Hepatocyte (in vitro differentiated cells): ENCODE results near the gene TRIM46. TPM values are rescaled to one million over a fixed set of nuclear protein-coding genes. Genes with fewer than 3 reads are reported as not detected.
"Not testable (repeated sequence)": the region's sequence is repeated elsewhere in the genome, so short reads cannot be mapped to it uniquely, and the experiment has no call there.

Experiments used
- DNase-seq: peaks from one replicate; pipeline ENCODE4 v3.0.0-alpha.2; 2016; ENCODE audit warnings: low spot score
- H2AFZ ChIP-seq: fragments of 200-600 bp; sonication (generic); 2 replicates; pipeline ENCODE4 v1.6.0; 2016; ENCODE audit warnings: antibody characterized with exemption, mild to moderate bottlenecking
- H3K27ac ChIP-seq: fragments of 200-600 bp; sonication (generic); 2 replicates; pipeline ENCODE4 v1.5.1; 2016; ENCODE audit warnings: mild to moderate bottlenecking
- H3K27me3 ChIP-seq: fragments of 200-600 bp; sonication (generic); 2 replicates; pipeline ENCODE4 v1.6.1; 2016
- H3K36me3 ChIP-seq: fragments of 200-600 bp; sonication (generic); replicated peaks from 2 replicates; pipeline ENCODE4 v1.5.1; 2016; ENCODE audit warnings: low read depth; ENCODE audit not compliant: insufficient read depth
- H3K4me1 ChIP-seq: fragments of 200-600 bp; sonication (generic); 2 replicates; pipeline ENCODE4 v1.5.1; 2016; ENCODE audit warnings: mild to moderate bottlenecking, moderate library complexity; ENCODE audit not compliant: insufficient read depth
- H3K4me2 ChIP-seq: fragments of 200-600 bp; sonication (generic); 2 replicates; pipeline ENCODE4 v1.6.0; 2016
- H3K4me3 ChIP-seq: fragments of 200-600 bp; sonication (generic); 2 replicates; pipeline ENCODE4 v1.5.1; 2016; ENCODE audit warnings: mild to moderate bottlenecking
- H3K79me2 ChIP-seq: fragments of 200-600 bp; sonication (generic); 2 replicates; pipeline ENCODE4 v1.6.0; 2017; ENCODE audit warnings: mild to moderate bottlenecking
- H3K9me2 ChIP-seq: fragments of 200-600 bp; sonication (generic); replicated peaks from 2 replicates; pipeline ENCODE4 v1.6.0; 2017; ENCODE audit warnings: mild to moderate bottlenecking; ENCODE audit not compliant: insufficient read depth
- H3K9me3 ChIP-seq: fragments of 200-600 bp; sonication (generic); 2 replicates; pipeline ENCODE4 v1.5.1; 2016; ENCODE audit warnings: low read depth, mild to moderate bottlenecking
- H4K20me1 ChIP-seq: fragments of 200-600 bp; sonication (generic); 2 replicates; pipeline ENCODE4 v1.6.0; 2016; ENCODE audit warnings: mild to moderate bottlenecking; ENCODE audit not compliant: insufficient read depth, poor library complexity, severe bottlenecking
- CTCF ChIP-seq: fragments of 200-600 bp; sonication (generic); IDR thresholded peaks from 2 replicates; pipeline ENCODE4 v1.5.1; 2016; ENCODE audit warnings: antibody characterized with exemption, mild to moderate bottlenecking; ENCODE audit not compliant: poor library complexity
- EZH2 ChIP-seq: fragments of 200-600 bp; sonication (generic); IDR thresholded peaks from 2 replicates; pipeline ENCODE4 v1.6.1; 2016; ENCODE audit warnings: antibody characterized with exemption, mild to moderate bottlenecking, borderline replicate concordance
- EZH2phosphoT487 ChIP-seq: fragments of 200-600 bp; sonication (generic); IDR thresholded peaks from one replicate; pipeline ENCODE4 v1.6.1; 2018; ENCODE audit warnings: antibody characterized with exemption, mild to moderate bottlenecking, low read depth, moderate library complexity; ENCODE audit not compliant: unreplicated experiment, severe bottlenecking
- WGBS: methylation state at CpG from one replicate; pipeline ENCODE4 v1.1.6; 2016; ENCODE audit warnings: low lambda C conversion rate; ENCODE audit errors: missing lambda C conversion rate; 5-methylcytosine and 5-hydroxymethylcytosine counted together
- microRNA counts: library from miRNA; unstranded; fragments of <30 nt; microRNA quantifications from one replicate; lab custom pipeline; 2017
- polyA plus RNA-seq: library from polyadenylated mRNA; unstranded; fragments of >200 nt; fragmentation: Nextera tagmentation; extraction: Ambion mirVana; gene quantifications from 2 replicates; pipeline ENCODE4 v1.2.1, GENCODE V29; 2016
- small RNA-seq: library from RNA; depleted of rRNA; stranded (forward); fragments of <200 nt; gene quantifications from one replicate; pipeline ENCODE3, GENCODE V24; 2014
- total RNA-seq: library from RNA; depleted of rRNA; stranded (reverse); fragments of >200 nt; gene quantifications from 2 replicates; pipeline ENCODE4 v1.2.3, GENCODE V29; 2014

The TRIM46 gene
- total and polyA plus RNA-seq, 2 experiments from 2014 or later = 1.2 to 2.1 TPM

- Histone ChIP-seq H3K36me3 (no peaks in the 10 kb centered on the region), H3K9me3 (no peaks in the 10 kb centered on the region), H3K4me2 (peak overlapping the region; percentile 72), H2AFZ (peak overlapping the region; percentile 41), H3K4me1 (peaks cover 27% of the 10 kb centered on the region), H3K9me2 (no peaks in the 10 kb centered on the region), H3K27me3 (no peaks in the 10 kb centered on the region), H3K27ac (peak overlapping the region; percentile 89), H4K20me1 (no peaks in the 10 kb centered on the region), H3K4me3 (no peak overlapping the region), H3K79me2 (peaks cover 11% of the 10 kb centered on the region)
- WGBS = 60% methylated on average over 9 of the region's 9 CpGs
- DNase-seq = no peak
- no peak for TF ChIP-seq EZH2phosphoT487
- no peak for TF ChIP-seq CTCF
- TF ChIP-seq EZH2 = no peak
Measured at GRCh38 chr1:155228096-155228427, 54.4 kb downstream of the TRIM46 start.

- not testable (repeated sequence) for H3K27ac ChIP-seq, H3K36me3 ChIP-seq, H3K79me2 ChIP-seq, H3K4me1 ChIP-seq, H3K9me2 ChIP-seq, H3K4me2 ChIP-seq, H3K27me3 ChIP-seq, H2AFZ ChIP-seq, DNase-seq, H3K9me3 ChIP-seq, H4K20me1 ChIP-seq, H3K4me3 ChIP-seq
- WGBS = 70% methylated on average over 3 of the region's 3 CpGs
Measured at GRCh38 chr1:155231302-155231701, 57.7 kb downstream of the TRIM46 start.

GRCh38 chr1:155232001-155232978 lies 58.6 kb downstream of the TRIM46 start:
- H3K79me2 ChIP-seq, DNase-seq, H2AFZ ChIP-seq, H3K9me3 ChIP-seq, H3K4me3 ChIP-seq, H3K9me2 ChIP-seq, H3K4me2 ChIP-seq, H3K36me3 ChIP-seq, H3K4me1 ChIP-seq, H4K20me1 ChIP-seq, H3K27me3 ChIP-seq: not testable (repeated sequence)
- H3K27ac ChIP-seq = peak overlapping the region; percentile 16
- WGBS = 85% methylated on average over 11 of the region's 13 CpGs

- not testable (repeated sequence) for H3K27me3 ChIP-seq, H3K79me2 ChIP-seq, H3K4me2 ChIP-seq, DNase-seq, H3K9me2 ChIP-seq, H4K20me1 ChIP-seq, H3K4me1 ChIP-seq, H3K9me3 ChIP-seq, H2AFZ ChIP-seq, H3K36me3 ChIP-seq, H3K27ac ChIP-seq, H3K4me3 ChIP-seq
- 100% methylated on average over 1 of the region's 5 CpGs for WGBS
Measured at GRCh38 chr1:155233502-155233901, 59.9 kb downstream of the TRIM46 start.

MicroRNA genes within 50 kb of the gene (microRNA counts, 767-probe panel; counts per million panel counts)
- microRNA hsa-miR-92b-3p (lab: Ali Mortazavi, UCI) = not detected

Small RNA genes within 50 kb of the gene (small RNA-seq; reads per million reads assigned to genes)
- not detected for gene HMGN2P18

Other genes starting within 250 kb of the TRIM46 start
- 12.5 and 18.5 TPM in 2 replicates for gene PMVK, start 237.1 kb upstream of the TRIM46 start, total RNA-seq
- 53.5 and 59.2 TPM in 2 replicates for gene PMVK, start 237.1 kb upstream of the TRIM46 start, polyA plus RNA-seq
- gene PBXIP1, start 217.8 kb upstream of the TRIM46 start, total RNA-seq = 52.4 and 53.0 TPM in 2 replicates
- gene PBXIP1, start 217.8 kb upstream of the TRIM46 start, polyA plus RNA-seq = 61.0 and 65.5 TPM in 2 replicates
- 20.2 and 21.8 TPM in 2 replicates for gene PYGO2, start 212.1 kb upstream of the TRIM46 start, total RNA-seq
- 22.3 and 28.3 TPM in 2 replicates for gene PYGO2, start 212.1 kb upstream of the TRIM46 start, polyA plus RNA-seq
- 81.8 and 95.6 TPM in 2 replicates for gene SHC1, start 203.1 kb upstream of the TRIM46 start, total RNA-seq
- 107 and 120 TPM in 2 replicates for gene SHC1, start 203.1 kb upstream of the TRIM46 start, polyA plus RNA-seq
- 40.4 and 41.5 TPM in 2 replicates for gene CKS1B, start 199.2 kb upstream of the TRIM46 start, total RNA-seq
- 91.3 and 102 TPM in 2 replicates for gene CKS1B, start 199.2 kb upstream of the TRIM46 start, polyA plus RNA-seq
- gene FLAD1, start 190.5 kb upstream of the TRIM46 start, total RNA-seq = 25.6 and 27.7 TPM in 2 replicates
- 42.8 and 45.1 TPM in 2 replicates for gene FLAD1, start 190.5 kb upstream of the TRIM46 start, polyA plus RNA-seq
- gene LENEP, start 180.3 kb upstream of the TRIM46 start, total RNA-seq = 0.92 TPM in 1 of 2 replicates, not detected in the other
- not detected in 2 replicates for gene LENEP, start 180.3 kb upstream of the TRIM46 start, polyA plus RNA-seq
- gene ZBTB7B, start 171.0 kb upstream of the TRIM46 start, total RNA-seq = 27.3 and 29.2 TPM in 2 replicates
- 13.3 and 13.5 TPM in 2 replicates for gene ZBTB7B, start 171.0 kb upstream of the TRIM46 start, polyA plus RNA-seq
- 0.04 and 1.6 TPM in 2 replicates for gene DCST2, start 140.1 kb upstream of the TRIM46 start, total RNA-seq
- gene DCST2, start 140.1 kb upstream of the TRIM46 start, polyA plus RNA-seq = 0.40 and 0.47 TPM in 2 replicates
- gene DCST1, start 140.0 kb upstream of the TRIM46 start, total RNA-seq = 0.60 TPM in 1 of 2 replicates, not detected in the other
- gene DCST1, start 140.0 kb upstream of the TRIM46 start, polyA plus RNA-seq = 0.12 TPM in 1 of 2 replicates, not detected in the other
- 44.8 and 55.7 TPM in 2 replicates for gene ADAM15, start 122.5 kb upstream of the TRIM46 start, total RNA-seq
- 108 and 117 TPM in 2 replicates for gene ADAM15, start 122.5 kb upstream of the TRIM46 start, polyA plus RNA-seq
- 20.5 and 21.3 TPM in 2 replicates for gene EFNA4, start 110.1 kb upstream of the TRIM46 start, total RNA-seq
- 16.3 and 18.1 TPM in 2 replicates for gene EFNA4, start 110.1 kb upstream of the TRIM46 start, polyA plus RNA-seq
- gene EFNA3, start 95.0 kb upstream of the TRIM46 start, total RNA-seq = 4.0 and 5.5 TPM in 2 replicates
- 10.3 and 13.1 TPM in 2 replicates for gene EFNA3, start 95.0 kb upstream of the TRIM46 start, polyA plus RNA-seq
- 78.7 and 94.8 TPM in 2 replicates for gene EFNA1, start 46.0 kb upstream of the TRIM46 start, total RNA-seq
- 137 and 172 TPM in 2 replicates for gene EFNA1, start 46.0 kb upstream of the TRIM46 start, polyA plus RNA-seq
- gene SLC50A1, start 38.0 kb upstream of the TRIM46 start, total RNA-seq = 75.3 and 88.6 TPM in 2 replicates
- 111 and 115 TPM in 2 replicates for gene SLC50A1, start 38.0 kb upstream of the TRIM46 start, polyA plus RNA-seq
- gene DPM3, start 33.3 kb upstream of the TRIM46 start, total RNA-seq = 94.2 and 121 TPM in 2 replicates
- gene DPM3, start 33.3 kb upstream of the TRIM46 start, polyA plus RNA-seq = 84.1 and 96.3 TPM in 2 replicates
- gene KRTCAP2, start 545 bp upstream of the TRIM46 start, total RNA-seq = 191 and 209 TPM in 2 replicates
- gene KRTCAP2, start 545 bp upstream of the TRIM46 start, polyA plus RNA-seq = 440 and 454 TPM in 2 replicates
- 19.8 and 20.3 TPM in 2 replicates for gene THBS3, start 34.0 kb downstream of the TRIM46 start, total RNA-seq
- gene THBS3, start 34.0 kb downstream of the TRIM46 start, polyA plus RNA-seq = 39.9 and 41.6 TPM in 2 replicates
- gene MTX1, start 34.8 kb downstream of the TRIM46 start, total RNA-seq = 42.1 and 49.4 TPM in 2 replicates
- gene MTX1, start 34.8 kb downstream of the TRIM46 start, polyA plus RNA-seq = 78.2 and 82.0 TPM in 2 replicates
- 8.1 and 8.8 TPM in 2 replicates for gene ENTREP3, start 81.6 kb downstream of the TRIM46 start, total RNA-seq
- 26.0 and 27.1 TPM in 2 replicates for gene ENTREP3, start 81.6 kb downstream of the TRIM46 start, polyA plus RNA-seq
- gene SCAMP3, start 88.5 kb downstream of the TRIM46 start, total RNA-seq = 45.0 and 45.7 TPM in 2 replicates
- 114 and 131 TPM in 2 replicates for gene SCAMP3, start 88.5 kb downstream of the TRIM46 start, polyA plus RNA-seq
- 18.6 and 26.1 TPM in 2 replicates for gene CLK2, start 99.7 kb downstream of the TRIM46 start, total RNA-seq
- gene CLK2, start 99.7 kb downstream of the TRIM46 start, polyA plus RNA-seq = 48.7 and 53.8 TPM in 2 replicates
- 1.5 and 4.3 TPM in 2 replicates for gene HCN3, start 103.6 kb downstream of the TRIM46 start, total RNA-seq
- 5.6 and 8.2 TPM in 2 replicates for gene HCN3, start 103.6 kb downstream of the TRIM46 start, polyA plus RNA-seq
- 12.8 and 13.3 TPM in 2 replicates for gene PKLR, start 127.6 kb downstream of the TRIM46 start, total RNA-seq
- gene PKLR, start 127.6 kb downstream of the TRIM46 start, polyA plus RNA-seq = 4.7 and 10.9 TPM in 2 replicates
- gene FDPS, start 135.0 kb downstream of the TRIM46 start, total RNA-seq = 284 and 313 TPM in 2 replicates
- 336 and 347 TPM in 2 replicates for gene FDPS, start 135.0 kb downstream of the TRIM46 start, polyA plus RNA-seq
- 22.3 and 25.2 TPM in 2 replicates for gene RUSC1, start 147.0 kb downstream of the TRIM46 start, total RNA-seq
- 34.9 and 48.4 TPM in 2 replicates for gene RUSC1, start 147.0 kb downstream of the TRIM46 start, polyA plus RNA-seq